Spleen (tissue), 11 donors: ENCODE results near the gene SCAMP4. TPM values are rescaled to one million over a fixed set of nuclear protein-coding genes. Genes with fewer than 3 reads are reported as not detected.

Source experiments
- DNase-seq: peaks from one replicate; pipeline ENCODE4 v3.0.0-alpha.2; 2020
- H3K27ac ChIP-seq, 8 donors: fragments of 200-600 bp; sonication (generic) in 7 of 8; 1 replicate in 4 of 8; 2 replicates in 4 of 8; pipeline versions ENCODE4 v1.5.0 to v1.8.0; 2016 to 2021; ENCODE audit warnings: inconsistent platforms in 4 of 8, mild to moderate bottlenecking in 4 of 8, moderate library complexity in 1 of 8
- H3K27me3 ChIP-seq, 7 donors: fragments of 200-600 bp; sonication (generic) in 6 of 7; replicated peaks in 1 of 7; 1 replicate in 4 of 7; 2 replicates in 3 of 7; pipeline versions ENCODE4 v1.5.0 to v1.8.0; 2016 to 2021; ENCODE audit warnings: inconsistent platforms in 3 of 7, mild to moderate bottlenecking in 1 of 7
- H3K36me3 ChIP-seq, 6 donors: fragments of 200-600 bp; sonication (generic) in 5 of 6; 1 replicate in 4 of 6; 2 replicates in 2 of 6; pipeline versions ENCODE4 v1.5.0 to v1.8.0; 2016 to 2021; ENCODE audit warnings: inconsistent platforms in 2 of 6
- H3K4me1 ChIP-seq, 6 donors: fragments of 200-600 bp; sonication (generic) in 5 of 6; 1 replicate in 3 of 6; 2 replicates in 3 of 6; pipeline versions ENCODE4 v1.5.0 to v1.8.0; 2016 to 2021; ENCODE audit warnings: inconsistent platforms in 3 of 6
- H3K4me3 ChIP-seq, 8 donors: fragments of 200-600 bp; sonication (generic) in 7 of 8; 1 replicate in 4 of 8; 2 replicates in 4 of 8; pipeline versions ENCODE4 v1.5.0 to v1.8.0; 2016 to 2021; ENCODE audit warnings: inconsistent platforms in 4 of 8, mild to moderate bottlenecking in 4 of 8, moderate library complexity in 2 of 8
- H3K9me3 ChIP-seq, 8 donors: fragments of 200-600 bp; sonication (generic) in 7 of 8; 1 replicate in 4 of 8; 2 replicates in 4 of 8; pipeline versions ENCODE4 v1.5.0 to v1.8.0; 2016 to 2021; ENCODE audit warnings: inconsistent platforms in 4 of 8
- POLR2A ChIP-seq, 3 donors: fragments of 450-650 bp; IDR thresholded peaks; one replicate each; pipeline ENCODE4 v1.5.1; 2017; ENCODE audit warnings: antibody characterized with exemption in 3 of 3, mild to moderate bottlenecking in 1 of 3
- POLR2AphosphoS5 ChIP-seq, 3 donors: sonication (generic); formaldehyde crosslinking; IDR thresholded peaks; one replicate each; pipeline ENCODE4 v1.5.1; 2017; ENCODE audit warnings: antibody characterized with exemption in 3 of 3
- WGBS, 5 donors: extraction: QIAGEN DNeasy Blood & Tissue Kit in 3 of 5; methylation state at CpG; one replicate each; pipeline versions ENCODE4 v1.1.5 to v1.1.7; 2013 to 2018; 5-methylcytosine and 5-hydroxymethylcytosine counted together
- intact Hi-C: fragments of 100-400 bp; cut with DNase I; formaldehyde crosslinking; loops from one replicate; pipeline ENCODE4 v1.15.0; 2023; ENCODE audit warnings: low total_unique reads
- polyA plus RNA-seq, 3 donors: library from polyadenylated mRNA; stranded (reverse); fragments of 200-250 nt; gene quantifications; one replicate each; pipeline ENCODE4 v1.2.1, GENCODE V29; 2013
- total RNA-seq, 7 donors: library from RNA; depleted of rRNA in 3 of 7; stranded (reverse); fragments of >200 nt in 3 of 7; fragmentation: NEBNext Ultra II Directional in 4 of 7; extraction: Animal tissue kit (Norgen Biotek cat#: 25700) in 4 of 7; gene quantifications; one replicate each; pipeline versions ENCODE4 v1.1.0 to v1.2.1, GENCODE V29; 2016 to 2021
- TF ChIP-seq, protein P1 (sequence below), 11 experiments: fragments of 200-600 bp in 7 of 11; fragments of 450-650 bp in 4 of 11; sonication (generic) in 4 of 11; IDR thresholded peaks in 8 of 11; conservative IDR thresholded peaks in 3 of 11; 1 replicate in 7 of 11; 2 replicates in 4 of 11; pipeline versions ENCODE4 v1.4.0 to v1.8.0; 2016 to 2021; ENCODE audit warnings: antibody characterized with exemption in 11 of 11, inconsistent platforms in 4 of 11, mild to moderate bottlenecking in 1 of 11
- donor health status: healthy with polysubstance abuse.
- donor health status: DM: no; HTN: no; CAD: no; lungs with moderate emphysema.
- donor health status: DM: no; HTN: no; CAD: no.
- donor health status: Bipolar disorder and iron deficiency.
- donor health status: healthy.
- donor health status: DM: no; HTN: no; CAD: no.
- donor health status: DM: yes; HTN: yes; CAD: no.

SCAMP4 gene
- total and polyA plus RNA-seq, 10 donors: 13.0 to 92.2 (median 51.8) TPM

DNA sequence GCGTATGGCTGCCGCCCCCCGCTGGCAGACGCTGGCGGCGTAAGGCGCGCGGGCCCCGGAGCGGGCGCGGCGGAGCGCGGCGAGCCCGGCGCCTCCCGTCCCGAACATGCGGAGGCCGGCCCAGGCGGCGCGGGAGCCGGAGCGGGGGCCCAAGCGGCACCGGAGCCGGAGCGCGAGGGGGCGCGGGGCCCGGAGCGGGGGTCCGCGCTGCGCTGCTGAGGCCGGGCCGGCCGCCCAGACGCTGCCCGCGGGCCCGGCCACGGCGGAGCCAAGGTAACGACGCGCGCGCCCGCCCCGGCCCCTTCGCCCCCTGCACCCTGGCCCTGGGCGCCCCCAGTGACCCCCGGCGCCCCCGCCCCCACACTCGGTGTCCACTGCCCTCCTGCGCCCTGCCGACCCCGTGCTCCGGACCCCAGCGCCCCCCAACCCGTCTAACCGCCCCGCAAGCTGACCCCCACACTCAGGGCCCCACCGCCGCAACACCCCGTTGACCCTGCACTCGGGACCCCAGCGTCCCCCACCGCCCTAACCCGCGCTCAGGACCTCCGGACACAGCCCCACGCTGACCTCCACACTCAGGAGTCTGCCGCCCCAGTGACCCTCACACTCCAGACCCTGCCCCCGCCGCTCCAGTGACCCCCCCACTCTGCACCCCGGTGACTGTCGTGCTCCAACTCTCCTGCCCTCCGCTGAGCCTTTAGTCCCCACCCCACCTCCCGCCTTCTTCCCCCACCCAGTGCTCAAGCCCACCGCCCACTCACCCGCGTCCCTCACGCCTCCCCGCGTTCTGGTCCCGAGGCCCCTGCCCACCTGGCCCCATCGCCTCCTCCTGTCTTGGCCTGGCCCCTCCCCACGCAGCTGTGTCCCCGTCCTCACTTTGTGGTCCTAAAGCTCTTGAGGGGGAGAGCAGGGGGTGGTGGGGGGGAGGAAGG lies 36.2 kb downstream of the SCAMP4 start, which contains the start of gene CSNK1G2:
Gene CSNK1G2 (plus strand): TSS at position 27 of the 932 bp plus-strand sequence. CDS start 28,601 bp downstream, outside the sequence.
- H3K36me3 ChIP-seq: no peaks in the 10 kb centered on the region
- peak within 1 kb of the TSS; percentile 90 to 99 (median 98) for H3K27ac ChIP-seq
- TF ChIP-seq, protein P1, sequence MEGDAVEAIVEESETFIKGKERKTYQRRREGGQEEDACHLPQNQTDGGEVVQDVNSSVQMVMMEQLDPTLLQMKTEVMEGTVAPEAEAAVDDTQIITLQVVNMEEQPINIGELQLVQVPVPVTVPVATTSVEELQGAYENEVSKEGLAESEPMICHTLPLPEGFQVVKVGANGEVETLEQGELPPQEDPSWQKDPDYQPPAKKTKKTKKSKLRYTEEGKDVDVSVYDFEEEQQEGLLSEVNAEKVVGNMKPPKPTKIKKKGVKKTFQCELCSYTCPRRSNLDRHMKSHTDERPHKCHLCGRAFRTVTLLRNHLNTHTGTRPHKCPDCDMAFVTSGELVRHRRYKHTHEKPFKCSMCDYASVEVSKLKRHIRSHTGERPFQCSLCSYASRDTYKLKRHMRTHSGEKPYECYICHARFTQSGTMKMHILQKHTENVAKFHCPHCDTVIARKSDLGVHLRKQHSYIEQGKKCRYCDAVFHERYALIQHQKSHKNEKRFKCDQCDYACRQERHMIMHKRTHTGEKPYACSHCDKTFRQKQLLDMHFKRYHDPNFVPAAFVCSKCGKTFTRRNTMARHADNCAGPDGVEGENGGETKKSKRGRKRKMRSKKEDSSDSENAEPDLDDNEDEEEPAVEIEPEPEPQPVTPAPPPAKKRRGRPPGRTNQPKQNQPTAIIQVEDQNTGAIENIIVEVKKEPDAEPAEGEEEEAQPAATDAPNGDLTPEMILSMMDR (IDR thresholded peaks at IDR 0.05 in 8 of 11, conservative IDR thresholded peaks at IDR 0.05 in 3 of 11): peak in 1 of 11 experiments; percentile 9
- no peak for TF ChIP-seq POLR2AphosphoS5 (IDR thresholded peaks at IDR 0.05)
- no peak for TF ChIP-seq POLR2A (IDR thresholded peaks at IDR 0.05)
- intact Hi-C loops: no loop called here
- H3K4me1 ChIP-seq: peaks cover 33 to 85% (median 70%) of the 10 kb centered on the region in 6 donors
- H3K27me3 ChIP-seq: no peaks in the 10 kb centered on the region
- WGBS, 5 donors: 1 to 2% (median 1%) methylated on average over 23 to 97 of the region's 97 CpGs
- H3K4me3 ChIP-seq: peak within 1 kb of the TSS; percentile 63 to 92 (median 70)
- no peaks in the 10 kb centered on the region for H3K9me3 ChIP-seq
- DNase-seq: peak; percentile 90

DNA sequence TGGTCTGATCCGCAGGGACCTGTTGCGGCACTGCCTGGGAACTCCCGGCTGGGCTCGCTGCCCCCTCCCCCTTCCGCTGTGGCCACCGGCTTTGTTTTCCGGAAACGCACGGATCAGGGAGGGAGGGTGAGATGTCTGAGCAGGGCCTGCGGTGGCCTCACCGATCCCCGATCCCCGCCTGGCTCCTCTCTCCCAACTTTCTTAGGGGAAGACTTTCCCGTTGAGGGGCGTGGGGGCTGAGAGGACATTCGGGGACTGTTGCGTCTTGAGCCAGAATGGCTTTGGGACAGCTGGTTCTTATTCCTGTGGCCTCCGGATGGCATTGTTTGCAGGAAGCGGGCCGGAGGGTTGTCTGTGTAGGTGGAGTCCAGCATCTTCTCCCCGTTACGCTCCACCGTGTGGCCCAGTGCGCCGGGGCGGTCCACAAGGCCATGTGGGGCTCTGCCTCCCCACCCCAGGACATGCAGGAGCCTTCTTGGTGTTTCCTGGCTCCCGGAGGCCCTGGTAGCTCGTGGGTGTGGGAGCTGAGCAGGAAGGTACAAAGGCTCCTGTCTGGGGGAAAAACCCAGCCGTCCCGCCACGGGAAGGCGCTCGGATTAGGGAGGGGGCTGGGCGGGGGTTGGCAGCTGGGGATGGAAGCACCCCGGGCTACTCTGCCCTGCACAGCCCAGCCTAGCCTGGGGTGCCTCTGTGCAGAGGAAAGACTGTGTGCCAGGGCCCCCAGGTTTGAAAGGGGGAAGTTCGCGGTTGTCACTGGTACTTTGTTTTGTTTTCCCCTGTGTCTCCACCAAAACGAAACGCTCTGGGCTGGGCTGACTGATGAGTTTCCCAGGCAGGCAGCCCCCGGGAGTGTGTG lies 37.1 kb downstream of the SCAMP4 start:
- peak overlapping the region; percentile 80 to 99 (median 98) for H3K27ac ChIP-seq
- H3K27me3 ChIP-seq: no peaks in the 10 kb centered on the region
- H3K4me1 ChIP-seq: peaks cover 33 to 85% (median 69%) of the 10 kb centered on the region in 6 donors
- peaks cover 0 to 7% (median 0%) of the 10 kb centered on the region in 6 donors for H3K36me3 ChIP-seq
- WGBS, 5 donors: 0 to 1% (median 1%) methylated on average over 29 to 40 of the region's 40 CpGs
- H3K9me3 ChIP-seq: no peaks in the 10 kb centered on the region
- TF ChIP-seq, protein P1 (IDR thresholded peaks at IDR 0.05 in 8 of 11, conservative IDR thresholded peaks at IDR 0.05 in 3 of 11): no peak
- TF ChIP-seq POLR2AphosphoS5 (IDR thresholded peaks at IDR 0.05) (peak; percentile 88 to 89 (median 88)), POLR2A (IDR thresholded peaks at IDR 0.05) (peak in 1 of 3 donors; percentile 13)
- intact Hi-C loops: no loop called here
- H3K4me3 ChIP-seq: peak overlapping the region; percentile 63 to 92 (median 70)
- DNase-seq: peak; percentile 96

DNA sequence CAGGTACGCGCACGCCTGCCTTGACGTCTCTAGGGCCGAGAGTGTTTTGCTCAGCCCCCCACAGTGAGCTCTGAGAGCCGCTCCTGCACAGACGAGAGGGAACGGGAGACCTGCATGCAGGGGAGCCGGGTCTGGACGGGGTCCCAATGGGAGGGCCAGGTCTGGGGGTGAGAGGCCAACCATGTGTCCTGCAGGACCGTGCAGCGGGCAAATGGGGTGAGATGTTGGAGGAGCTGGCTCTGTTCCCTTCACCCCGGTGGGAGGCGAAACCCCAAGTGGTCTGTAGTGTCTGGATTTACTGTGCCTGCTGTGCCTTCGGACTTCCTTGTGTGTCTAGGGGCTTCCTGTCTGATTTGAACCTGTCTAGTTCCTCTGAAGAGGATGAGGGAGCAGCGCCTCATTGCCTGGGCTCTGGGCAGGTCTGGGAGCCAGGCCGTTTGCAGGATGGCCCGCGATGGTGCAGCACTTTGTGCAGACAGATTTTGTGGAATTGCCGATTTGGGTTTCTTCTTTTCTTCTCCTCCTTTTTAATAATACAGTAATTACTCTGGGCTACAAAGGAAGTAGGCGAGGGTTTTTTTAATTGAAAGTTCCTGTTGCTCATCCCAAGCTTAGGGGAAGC lies 37.8 kb downstream of the SCAMP4 start:
- TF ChIP-seq, protein P1 (IDR thresholded peaks at IDR 0.05 in 8 of 11, conservative IDR thresholded peaks at IDR 0.05 in 3 of 11): no peak
- TF ChIP-seq POLR2A (IDR thresholded peaks at IDR 0.05) (no peak), POLR2AphosphoS5 (IDR thresholded peaks at IDR 0.05) (peak in 1 of 3 donors; percentile 34)
- intact Hi-C loops: no loop called here
- peak overlapping the region; percentile 80 to 99 (median 98) for H3K27ac ChIP-seq
- 7 to 28% (median 17%) methylated on average over 13 to 21 of the region's 21 CpGs for WGBS, 5 donors
- no peaks in the 10 kb centered on the region for H3K9me3 ChIP-seq
- H3K27me3 ChIP-seq: no peaks in the 10 kb centered on the region
- peaks cover 33 to 85% (median 73%) of the 10 kb centered on the region in 6 donors for H3K4me1 ChIP-seq
- H3K36me3 ChIP-seq: peaks cover 0 to 10% (median 0%) of the 10 kb centered on the region in 6 donors
- H3K4me3 ChIP-seq: peak overlapping the region; percentile 63 to 92 (median 70)
- DNase-seq: no peak
